22Rv1 (cell line): ENCODE measurements around the gene ACTRT2.

Experiments used
- H3K27ac ChIP-seq: fragments of 450-650 bp; 2 replicates; pipeline ENCODE4 v1.5.1; 2017
- ZFX ChIP-seq: fragments of 450-650 bp; IDR thresholded peaks from 2 replicates; pipeline ENCODE4 v1.6.1; 2017; ENCODE audit warnings: antibody characterized with exemption, borderline replicate concordance
- TF ChIP-seq, protein P1 (sequence below): fragments of 450-650 bp; IDR thresholded peaks from 2 replicates; pipeline ENCODE4 v1.5.1; 2017; ENCODE audit warnings: mild to moderate bottlenecking

The ACTRT2 gene

DNA sequence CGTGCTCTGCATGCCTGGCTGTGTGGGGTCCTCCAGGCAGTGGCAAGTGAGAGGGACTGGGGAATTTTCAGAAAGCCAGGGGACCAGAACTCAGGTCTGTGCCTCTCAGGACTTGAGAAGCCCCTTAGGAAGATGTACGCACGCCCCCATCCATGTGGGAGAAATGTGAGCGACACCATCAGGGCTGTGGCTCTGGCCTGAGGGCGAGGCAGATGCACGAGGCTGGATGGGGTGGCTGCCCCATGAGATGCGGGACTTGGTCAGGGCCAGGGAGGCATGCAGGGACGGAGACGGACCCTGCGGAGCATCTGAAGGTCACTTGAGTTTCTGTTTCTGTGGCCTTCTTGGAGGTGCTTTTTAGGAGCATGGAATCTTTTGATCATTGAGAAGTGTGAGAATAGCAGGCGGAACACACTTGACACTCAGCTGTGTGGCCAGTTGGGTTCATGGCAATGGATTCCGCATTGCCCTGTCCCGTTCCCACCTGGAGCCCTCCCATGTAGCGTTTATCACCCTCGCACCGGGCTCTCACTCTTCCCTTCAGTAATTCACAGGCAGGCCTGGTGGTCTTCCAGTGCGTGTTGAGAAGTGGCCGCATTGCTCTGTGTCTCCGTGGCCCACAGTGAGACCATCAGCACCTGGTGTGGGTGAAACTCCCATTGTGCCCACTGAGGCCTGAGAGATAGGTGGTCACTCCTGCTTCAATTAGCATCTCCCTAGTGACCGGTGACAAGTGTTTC, 30.7 kb upstream of the ACTRT2 start:
- TF ChIP-seq, protein P1, sequence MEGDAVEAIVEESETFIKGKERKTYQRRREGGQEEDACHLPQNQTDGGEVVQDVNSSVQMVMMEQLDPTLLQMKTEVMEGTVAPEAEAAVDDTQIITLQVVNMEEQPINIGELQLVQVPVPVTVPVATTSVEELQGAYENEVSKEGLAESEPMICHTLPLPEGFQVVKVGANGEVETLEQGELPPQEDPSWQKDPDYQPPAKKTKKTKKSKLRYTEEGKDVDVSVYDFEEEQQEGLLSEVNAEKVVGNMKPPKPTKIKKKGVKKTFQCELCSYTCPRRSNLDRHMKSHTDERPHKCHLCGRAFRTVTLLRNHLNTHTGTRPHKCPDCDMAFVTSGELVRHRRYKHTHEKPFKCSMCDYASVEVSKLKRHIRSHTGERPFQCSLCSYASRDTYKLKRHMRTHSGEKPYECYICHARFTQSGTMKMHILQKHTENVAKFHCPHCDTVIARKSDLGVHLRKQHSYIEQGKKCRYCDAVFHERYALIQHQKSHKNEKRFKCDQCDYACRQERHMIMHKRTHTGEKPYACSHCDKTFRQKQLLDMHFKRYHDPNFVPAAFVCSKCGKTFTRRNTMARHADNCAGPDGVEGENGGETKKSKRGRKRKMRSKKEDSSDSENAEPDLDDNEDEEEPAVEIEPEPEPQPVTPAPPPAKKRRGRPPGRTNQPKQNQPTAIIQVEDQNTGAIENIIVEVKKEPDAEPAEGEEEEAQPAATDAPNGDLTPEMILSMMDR = no peak
- TF ChIP-seq ZFX = no peak
- H3K27ac ChIP-seq = no peak overlapping the region

DNA sequence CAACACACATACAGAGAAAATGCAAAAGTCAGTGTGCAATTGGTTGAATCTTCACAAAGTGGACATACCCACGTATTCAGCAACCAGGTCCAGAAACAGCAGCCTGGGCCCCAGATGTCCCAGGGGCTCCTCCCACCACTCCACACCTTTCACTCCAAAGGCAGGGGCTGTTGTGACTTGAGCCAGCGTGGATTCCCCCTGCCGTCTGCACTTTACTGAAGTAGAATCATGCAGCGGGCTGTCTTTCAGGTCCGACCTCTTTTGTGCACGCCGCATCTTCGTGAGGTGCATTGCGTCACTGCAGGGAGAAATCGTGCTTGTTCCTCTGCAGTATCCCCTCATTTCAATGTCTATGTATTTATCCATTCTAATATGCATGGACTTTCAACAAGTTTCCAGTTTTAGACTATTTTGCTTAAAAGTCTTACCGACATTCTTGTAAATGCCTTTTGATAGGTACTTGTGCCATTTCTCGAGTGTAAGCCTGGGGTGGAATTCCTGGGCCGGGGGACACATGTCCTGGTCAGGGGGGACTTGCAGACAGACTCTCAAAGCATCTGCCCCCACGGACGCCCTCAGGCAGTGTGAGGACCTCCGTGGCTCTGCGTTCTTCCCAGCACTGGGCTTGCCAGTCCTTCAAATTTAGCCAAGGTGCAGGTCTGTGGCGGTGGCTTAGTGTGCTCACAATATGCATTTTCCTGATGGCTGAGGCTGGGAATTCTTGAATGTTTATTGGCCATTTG, 29.3 kb upstream of the ACTRT2 start:
- no peak overlapping the region for H3K27ac ChIP-seq
- TF ChIP-seq, protein P1 = no peak
- no peak for TF ChIP-seq ZFX

DNA sequence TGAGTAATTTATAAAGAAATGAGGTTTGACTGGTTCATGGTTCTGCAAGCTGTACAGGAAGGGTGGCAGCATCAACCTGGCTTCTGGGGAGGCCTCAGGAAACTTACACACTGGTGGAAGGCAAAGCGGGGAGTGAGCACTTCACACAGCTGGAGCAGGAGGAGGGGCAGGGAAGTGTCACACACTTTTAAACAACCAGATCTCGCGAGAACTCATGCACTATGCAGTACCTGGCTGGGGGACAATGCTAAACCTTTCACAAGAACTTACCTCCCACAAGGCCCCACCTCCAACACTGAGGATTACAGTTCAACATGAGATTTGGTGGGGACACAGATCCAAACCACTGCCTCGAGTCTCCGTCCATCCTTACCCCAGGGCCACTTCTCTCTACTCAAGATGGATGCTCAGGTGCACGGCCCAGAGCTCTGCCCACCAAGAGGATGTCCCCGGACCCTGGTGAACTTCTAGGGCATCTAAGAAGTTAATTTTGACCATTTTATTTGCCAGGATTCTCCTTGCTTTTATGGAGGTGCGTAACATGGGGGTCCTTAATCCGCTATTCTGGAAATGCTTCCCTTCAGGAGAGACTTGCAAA, 22.7 kb upstream of the ACTRT2 start:
- no peak overlapping the region for H3K27ac ChIP-seq
- TF ChIP-seq, protein P1 = no peak
- TF ChIP-seq ZFX = no peak

DNA sequence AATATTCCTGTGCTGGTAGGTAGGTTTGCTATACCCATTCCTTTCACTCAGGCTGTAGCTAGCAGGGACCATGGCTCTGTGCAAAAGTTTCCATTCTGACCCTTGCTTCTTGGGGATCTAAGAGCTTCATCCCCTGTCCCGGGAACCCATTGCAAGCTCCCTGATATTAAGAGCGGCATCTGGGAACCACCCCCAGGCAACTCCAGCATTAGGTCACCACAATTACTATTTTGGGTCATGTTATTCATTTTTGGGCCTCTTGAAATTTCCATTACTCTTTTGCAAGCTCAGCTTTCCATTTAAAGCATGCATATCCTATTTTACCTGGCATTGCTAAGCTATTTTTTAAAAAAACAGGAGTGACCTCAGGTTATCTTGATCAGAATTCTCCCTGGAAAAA, 22.1 kb upstream of the ACTRT2 start:
- H3K27ac ChIP-seq = no peak overlapping the region
- TF ChIP-seq, protein P1 = no peak
- no peak for TF ChIP-seq ZFX

DNA sequence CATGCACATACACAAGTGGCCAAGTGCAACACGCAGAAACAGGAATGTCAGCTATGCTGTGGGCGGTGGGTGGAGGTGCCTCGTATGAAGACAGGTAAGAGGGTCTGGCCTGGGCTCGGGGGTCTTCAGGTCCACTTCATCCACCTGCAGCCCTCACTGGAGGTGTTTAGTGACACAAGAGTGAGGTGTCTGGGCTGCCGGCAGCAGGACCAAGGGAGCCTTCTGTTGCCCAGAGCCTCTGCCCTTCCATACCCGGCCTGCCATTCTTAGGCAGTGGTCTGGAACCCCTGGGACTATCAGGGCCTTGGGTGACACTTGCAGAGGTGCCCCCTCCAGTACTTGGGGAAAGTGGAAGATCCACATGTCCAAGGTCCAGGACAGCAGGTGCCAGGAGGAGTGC, 21.7 kb upstream of the ACTRT2 start:
- TF ChIP-seq, protein P1 = no peak
- no peak for TF ChIP-seq ZFX
- no peak overlapping the region for H3K27ac ChIP-seq

DNA sequence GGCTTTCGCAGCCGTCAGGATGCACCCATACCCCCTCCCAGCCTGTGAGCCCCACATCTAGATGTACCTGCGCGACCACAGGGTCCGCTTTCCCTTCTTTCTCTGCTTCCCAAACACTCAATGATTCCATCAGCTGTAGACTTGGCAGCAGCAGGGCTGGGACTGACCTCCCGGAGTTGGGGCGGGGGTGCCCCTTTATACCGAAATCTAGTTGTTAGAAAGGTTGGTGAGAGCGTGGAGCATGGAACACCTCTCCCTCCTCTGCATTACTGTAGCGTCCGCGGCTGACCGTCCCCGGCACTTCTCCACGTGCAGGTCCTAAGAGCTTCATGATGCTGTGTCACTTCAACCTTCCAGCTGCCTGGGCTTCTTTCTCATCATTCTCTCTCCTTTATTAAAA, 21.1 kb upstream of the ACTRT2 start:
- H3K27ac ChIP-seq = no peak overlapping the region
- TF ChIP-seq, protein P1 = no peak
- no peak for TF ChIP-seq ZFX
